A673 (cell line): ENCODE measurements around the gene CCDC12.

Experiments
- CTCF ChIP-seq: fragments of 300-800, 200-600 bp; sonication (generic); conservative IDR thresholded peaks from 2 replicates; pipeline ENCODE4 v1.5.1; 2017; ENCODE audit warnings: low read depth, mild to moderate bottlenecking, antibody characterized with exemption, low read length, moderate library complexity, mixed read lengths
- EZH2 ChIP-seq: fragments of 200-600 bp; sonication (generic); IDR thresholded peaks from 2 replicates; pipeline ENCODE4 v1.6.1; 2017; ENCODE audit warnings: borderline replicate concordance, low read depth, mild to moderate bottlenecking, mixed read lengths, antibody characterized with exemption, low read length; ENCODE audit not compliant: poor library complexity, severe bottlenecking

GRCh38 chr3:47010910-47011309 lies 34.4 kb upstream of the CCDC12 start:
- no peak for TF ChIP-seq CTCF
- TF ChIP-seq EZH2 = no peak
